Measurements from ENCODE around the gene MCM7. TPM values are rescaled to one million over a fixed set of nuclear protein-coding genes. Genes with fewer than 3 reads are reported as not detected.
A peak's percentile ranks its signal among the peaks of the same experiment; 100 is the strongest.

MCM7 gene
- total and polyA plus RNA-seq, 2 of the 13 experiments (the other 11 are each of a cell fraction or from before 2014, with no cell fraction given) = 84.5 to 214 TPM

DNA sequence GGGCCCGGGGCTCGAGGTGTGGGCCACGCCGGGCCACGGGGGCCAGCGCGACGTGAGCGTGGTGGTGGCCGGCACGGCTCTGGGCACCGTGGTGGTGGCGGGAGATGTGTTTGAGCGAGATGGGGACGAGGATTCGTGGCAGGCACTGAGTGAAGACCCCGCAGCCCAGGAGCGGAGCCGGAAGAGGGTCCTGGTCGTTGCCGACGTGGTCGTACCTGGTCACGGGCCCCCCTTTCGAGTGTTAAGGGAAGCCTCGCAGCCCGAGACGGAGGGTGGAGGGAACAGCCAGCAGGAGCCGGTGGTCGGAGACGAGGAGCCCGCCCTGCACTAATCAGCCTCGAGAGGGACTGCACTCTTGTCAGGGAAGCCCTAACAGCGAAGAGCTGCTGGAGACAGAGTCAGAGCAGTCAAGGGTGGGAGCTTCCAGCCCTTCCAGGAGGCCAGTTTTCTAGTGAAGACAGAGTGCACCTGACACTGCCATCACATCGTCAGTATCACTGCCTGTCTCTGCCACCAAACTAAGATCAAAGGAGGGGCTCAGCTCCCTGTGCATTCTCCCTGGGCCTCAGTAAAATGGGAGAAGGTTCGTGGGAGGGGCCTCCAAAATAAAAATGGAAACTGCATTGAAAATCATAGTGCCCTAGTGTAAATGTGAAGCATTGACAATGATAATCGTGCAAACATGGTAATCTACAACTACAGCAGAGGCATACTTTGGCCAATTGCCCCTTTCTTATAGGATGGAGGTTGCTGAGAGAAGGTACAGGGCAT, 26.9 kb upstream of the MCM7 start (continued):
- TF ChIP-seq MTA1 (CRISPR knock-in tag; IDR thresholded peaks at IDR 0.05; ENCODE audit: borderline replicate concordance) (peak; percentile 73; the same call in 1 of the 2 replicates), ZNF335 (CRISPR knock-in tag; IDR thresholded peaks at IDR 0.05) (no peak), RBM39 (IDR thresholded peaks at IDR 0.05; ENCODE audit: low read depth, low read length, poor library complexity, severe bottlenecking) (no peak), ZNF766 (CRISPR knock-in tag; IDR thresholded peaks at IDR 0.05; ENCODE audit: borderline replicate concordance) (no peak), DPF2 (CRISPR knock-in tag; IDR thresholded peaks at IDR 0.05; ENCODE audit: borderline replicate concordance, low read depth) (no peak), POLR2A (IDR thresholded peaks at IDR 0.05; ENCODE audit: insufficient read depth in 1 of 2, low read depth in 2 of 2, low read length in 2 of 2) (0 out of 4 replicates have a peak, but pooled peaks of 1 of the 2 experiments have one; percentile 32), PRMT3 (CRISPR knock-in tag; IDR thresholded peaks at IDR 0.05; ENCODE audit: borderline replicate concordance, low read depth) (no peak), TRIM24 (CRISPR knock-in tag; IDR thresholded peaks at IDR 0.05) (no peak), MIER3 (CRISPR knock-in tag; IDR thresholded peaks at IDR 0.05; ENCODE audit: borderline replicate concordance) (no peak), ZNF777 (CRISPR knock-in tag; IDR thresholded peaks at IDR 0.05) (peak; percentile 19; the same call in 1 of the 2 replicates), FOSL1 (CRISPR knock-in tag; IDR thresholded peaks at IDR 0.05; ENCODE audit: borderline replicate concordance) (no peak), CENPX (CRISPR knock-in tag; IDR thresholded peaks at IDR 0.05) (no peak), ZNF510 (CRISPR knock-in tag; IDR thresholded peaks at IDR 0.05; ENCODE audit: low read depth) (no peak), RBAK (CRISPR knock-in tag; IDR thresholded peaks at IDR 0.05) (no peak), ZBTB7A (CRISPR knock-in tag; IDR thresholded peaks at IDR 0.05) (0 out of 2 replicates have a peak, but pooled peaks have one; percentile 53), ZNF296 (CRISPR knock-in tag; conservative IDR thresholded peaks at IDR 0.05) (0 out of 2 replicates have a peak, but pooled peaks have one; percentile 2), RORA (CRISPR knock-in tag; IDR thresholded peaks at IDR 0.05) (no peak), DNMT1 (CRISPR knock-in tag; IDR thresholded peaks at IDR 0.05) (no peak), SRSF4 (IDR thresholded peaks at IDR 0.05; ENCODE audit: low read depth, low read length, poor library complexity, severe bottlenecking) (no peak)
- TF ChIP-seq, protein P1, sequence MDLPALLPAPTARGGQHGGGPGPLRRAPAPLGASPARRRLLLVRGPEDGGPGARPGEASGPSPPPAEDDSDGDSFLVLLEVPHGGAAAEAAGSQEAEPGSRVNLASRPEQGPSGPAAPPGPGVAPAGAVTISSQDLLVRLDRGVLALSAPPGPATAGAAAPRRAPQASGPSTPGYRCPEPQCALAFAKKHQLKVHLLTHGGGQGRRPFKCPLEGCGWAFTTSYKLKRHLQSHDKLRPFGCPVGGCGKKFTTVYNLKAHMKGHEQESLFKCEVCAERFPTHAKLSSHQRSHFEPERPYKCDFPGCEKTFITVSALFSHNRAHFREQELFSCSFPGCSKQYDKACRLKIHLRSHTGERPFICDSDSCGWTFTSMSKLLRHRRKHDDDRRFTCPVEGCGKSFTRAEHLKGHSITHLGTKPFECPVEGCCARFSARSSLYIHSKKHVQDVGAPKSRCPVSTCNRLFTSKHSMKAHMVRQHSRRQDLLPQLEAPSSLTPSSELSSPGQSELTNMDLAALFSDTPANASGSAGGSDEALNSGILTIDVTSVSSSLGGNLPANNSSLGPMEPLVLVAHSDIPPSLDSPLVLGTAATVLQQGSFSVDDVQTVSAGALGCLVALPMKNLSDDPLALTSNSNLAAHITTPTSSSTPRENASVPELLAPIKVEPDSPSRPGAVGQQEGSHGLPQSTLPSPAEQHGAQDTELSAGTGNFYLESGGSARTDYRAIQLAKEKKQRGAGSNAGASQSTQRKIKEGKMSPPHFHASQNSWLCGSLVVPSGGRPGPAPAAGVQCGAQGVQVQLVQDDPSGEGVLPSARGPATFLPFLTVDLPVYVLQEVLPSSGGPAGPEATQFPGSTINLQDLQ (CRISPR knock-in tag; IDR thresholded peaks at IDR 0.05) = no peak
- TF ChIP-seq, protein P2, sequence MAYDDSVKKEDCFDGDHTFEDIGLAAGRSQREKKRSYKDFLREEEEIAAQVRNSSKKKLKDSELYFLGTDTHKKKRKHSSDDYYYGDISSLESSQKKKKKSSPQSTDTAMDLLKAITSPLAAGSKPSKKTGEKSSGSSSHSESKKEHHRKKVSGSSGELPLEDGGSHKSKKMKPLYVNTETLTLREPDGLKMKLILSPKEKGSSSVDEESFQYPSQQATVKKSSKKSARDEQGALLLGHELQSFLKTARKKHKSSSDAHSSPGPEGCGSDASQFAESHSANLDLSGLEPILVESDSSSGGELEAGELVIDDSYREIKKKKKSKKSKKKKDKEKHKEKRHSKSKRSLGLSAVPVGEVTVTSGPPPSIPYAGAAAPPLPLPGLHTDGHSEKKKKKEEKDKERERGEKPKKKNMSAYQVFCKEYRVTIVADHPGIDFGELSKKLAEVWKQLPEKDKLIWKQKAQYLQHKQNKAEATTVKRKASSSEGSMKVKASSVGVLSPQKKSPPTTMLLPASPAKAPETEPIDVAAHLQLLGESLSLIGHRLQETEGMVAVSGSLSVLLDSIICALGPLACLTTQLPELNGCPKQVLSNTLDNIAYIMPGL (CRISPR knock-in tag; IDR thresholded peaks at IDR 0.05; ENCODE audit: borderline replicate concordance in 1 of 2, low read depth in 1 of 2) = no peak
- TF ChIP-seq, protein P3, sequence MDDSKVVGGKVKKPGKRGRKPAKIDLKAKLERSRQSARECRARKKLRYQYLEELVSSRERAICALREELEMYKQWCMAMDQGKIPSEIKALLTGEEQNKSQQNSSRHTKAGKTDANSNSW (CRISPR knock-in tag; IDR thresholded peaks at IDR 0.05; ENCODE audit: borderline replicate concordance) = no peak
- TF ChIP-seq, protein P4, sequence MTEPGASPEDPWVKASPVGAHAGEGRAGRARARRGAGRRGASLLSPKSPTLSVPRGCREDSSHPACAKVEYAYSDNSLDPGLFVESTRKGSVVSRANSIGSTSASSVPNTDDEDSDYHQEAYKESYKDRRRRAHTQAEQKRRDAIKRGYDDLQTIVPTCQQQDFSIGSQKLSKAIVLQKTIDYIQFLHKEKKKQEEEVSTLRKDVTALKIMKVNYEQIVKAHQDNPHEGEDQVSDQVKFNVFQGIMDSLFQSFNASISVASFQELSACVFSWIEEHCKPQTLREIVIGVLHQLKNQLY (CRISPR knock-in tag; IDR thresholded peaks at IDR 0.05) = no peak
- TF ChIP-seq, protein P5, sequence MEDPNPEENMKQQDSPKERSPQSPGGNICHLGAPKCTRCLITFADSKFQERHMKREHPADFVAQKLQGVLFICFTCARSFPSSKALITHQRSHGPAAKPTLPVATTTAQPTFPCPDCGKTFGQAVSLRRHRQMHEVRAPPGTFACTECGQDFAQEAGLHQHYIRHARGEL (CRISPR knock-in tag; IDR thresholded peaks at IDR 0.05) = peak; percentile 59; the same call in 1 of the 2 replicates

Data from HepG2 (cell line).